GM21528 (cell line): ENCODE data around the gene FGFR3.

Experiments
- ATAC-seq: cut with Tn5 transposase; IDR thresholded peaks from one replicate; pipeline ENCODE4 v1.9.1; 2021; ENCODE audit warnings: mild to moderate bottlenecking, moderate library complexity; ENCODE audit not compliant: unreplicated experiment, low FRiP score

Gene FGFR3

GRCh38 chr4:1856071-1856942 lies 63.2 kb downstream of the FGFR3 start, which contains the start of gene LETM1:
Gene LETM1, minus strand, starts transcription at chr4:1856156. Its CDS starts 206 bp downstream, at chr4:1855950.
- ATAC-seq: peak; percentile 83

GRCh38 chr4:1856943-1857699 lies 64.0 kb downstream of the FGFR3 start:
- no peak for ATAC-seq

GRCh38 chr4:1857931-1858330 lies 64.8 kb downstream of the FGFR3 start:
- no peak for ATAC-seq
